GM18519 (cell line): ENCODE measurements around the gene FFAR1.
"Not testable (repeated sequence)": the region's sequence is repeated elsewhere in the genome, so short reads cannot be mapped to it uniquely, and the experiment has no call there.

Source experiments
- ATAC-seq: cut with Tn5 transposase; IDR thresholded peaks from one replicate; pipeline ENCODE4 v1.9.1; 2021; ENCODE audit warnings: mild to moderate bottlenecking, moderate library complexity; ENCODE audit not compliant: unreplicated experiment, low FRiP score

Gene FFAR1

GRCh38 chr19:35358834-35359233, 11.1 kb downstream of the FFAR1 start:
- ATAC-seq: not testable (repeated sequence)

- ATAC-seq: not testable (repeated sequence)
Observed at GRCh38 chr19:35359395-35359794, 11.7 kb downstream of the FFAR1 start.

DNA sequence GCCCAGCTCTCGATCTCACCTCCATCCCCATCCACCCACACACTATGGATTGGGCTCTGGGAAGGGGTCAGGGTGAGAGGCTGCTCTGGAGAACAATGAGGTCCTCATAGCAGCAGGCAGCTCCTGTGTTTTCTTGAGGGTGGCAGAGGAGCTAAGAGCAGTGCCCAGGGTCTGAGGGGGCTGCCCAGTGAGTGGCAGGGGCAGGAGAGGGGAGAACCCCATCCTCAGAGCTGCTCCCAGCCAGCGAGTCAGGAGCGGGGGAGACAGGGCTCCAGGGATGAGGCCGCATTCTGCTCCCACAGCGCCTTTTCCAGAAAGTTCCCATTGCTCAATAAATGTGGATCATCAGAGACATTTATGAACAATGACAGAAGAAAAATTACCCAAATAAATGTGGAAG, 12.4 kb downstream of the FFAR1 start:
- ATAC-seq: not testable (repeated sequence)

DNA sequence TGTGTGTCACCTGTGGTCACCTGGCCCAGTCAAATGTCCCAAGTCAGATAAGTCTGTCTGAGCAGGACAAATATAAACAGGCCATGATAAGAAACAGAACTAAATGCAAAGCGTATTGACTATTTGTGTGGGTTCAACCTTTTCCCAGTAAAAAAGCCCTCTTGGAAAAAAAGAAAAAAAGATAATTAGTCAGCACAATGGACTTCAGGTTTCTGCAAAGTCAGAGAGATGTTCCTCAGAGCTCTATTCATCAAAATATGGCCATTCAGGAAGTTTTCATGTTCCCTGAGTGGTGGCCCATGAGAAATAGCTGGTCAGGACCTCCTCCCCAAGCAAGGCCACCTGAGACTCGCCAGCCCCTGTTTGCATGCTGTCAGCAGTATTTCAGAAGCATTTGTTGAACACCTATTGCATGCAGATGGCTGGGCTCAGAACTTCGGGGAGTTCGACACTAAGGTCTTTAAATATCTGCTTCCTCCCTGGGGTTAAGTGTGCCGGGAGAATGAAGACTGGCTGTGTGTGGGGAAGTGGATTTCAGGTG, 13.2 kb downstream of the FFAR1 start:
- no peak for ATAC-seq

DNA sequence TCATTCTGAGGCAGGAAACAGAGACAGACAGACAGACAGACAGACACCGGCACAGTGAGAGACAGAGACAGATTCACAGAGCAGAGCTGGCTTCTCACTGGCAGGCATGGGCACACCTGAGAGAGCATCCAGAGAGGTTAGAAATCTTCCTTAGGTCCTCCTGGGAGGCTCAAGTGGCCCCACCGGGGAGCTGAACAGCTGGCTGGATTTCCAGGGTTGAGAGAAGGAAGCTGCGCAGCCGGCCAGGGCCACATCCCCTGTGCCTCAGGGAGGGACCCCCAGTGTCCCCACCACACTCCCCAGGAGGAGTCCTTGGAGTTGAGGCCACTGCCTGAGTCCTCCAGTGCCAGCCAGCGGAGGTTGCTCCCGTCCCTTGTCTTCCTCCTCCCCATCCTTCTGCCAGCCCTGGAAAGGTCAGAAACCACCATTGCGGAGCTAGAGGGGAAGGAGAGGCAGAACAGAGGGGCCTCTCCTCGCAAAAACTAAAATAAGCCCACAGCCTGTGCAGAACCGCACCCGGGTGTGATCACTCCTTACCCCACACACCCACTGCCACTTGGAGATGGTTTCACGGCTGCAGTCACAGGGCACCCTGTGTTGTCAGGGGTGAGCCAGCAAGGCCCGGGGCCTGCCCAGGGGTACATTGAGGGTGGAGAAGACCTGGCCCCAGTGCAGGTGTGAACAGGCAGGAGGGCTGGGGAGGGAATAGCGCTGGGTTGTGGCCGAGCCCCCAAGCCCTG, 14.7 kb downstream of the FFAR1 start:
- no peak for ATAC-seq

DNA sequence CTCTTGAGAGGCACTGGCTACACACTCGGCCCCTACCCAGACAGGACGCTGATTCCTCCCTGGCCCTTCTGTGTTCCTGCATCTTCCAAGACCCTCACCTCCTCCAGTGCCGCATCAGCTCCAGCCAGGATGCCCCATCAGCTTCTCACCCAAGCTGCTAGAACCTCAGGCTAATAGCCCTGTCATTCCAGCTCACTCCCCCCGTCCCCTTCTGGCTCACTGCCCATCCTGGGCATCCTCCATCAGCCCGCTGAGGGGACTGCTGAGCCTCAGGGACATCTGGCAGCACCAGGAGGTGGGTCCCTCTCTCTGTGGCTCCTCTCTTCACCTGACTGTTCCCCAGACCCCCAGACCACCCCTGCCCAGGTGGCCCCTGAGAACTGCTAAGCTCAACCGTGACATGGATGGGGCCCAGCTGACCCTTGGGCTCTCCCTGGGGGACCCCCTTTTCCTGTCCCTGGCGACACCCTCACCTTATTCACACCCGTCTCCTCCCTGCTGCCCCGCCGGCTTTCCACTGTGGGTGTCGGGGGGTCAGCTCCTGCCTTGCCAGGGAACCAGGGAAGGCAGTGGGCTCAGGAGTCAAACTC, 15.4 kb downstream of the FFAR1 start:
- no peak for ATAC-seq

DNA sequence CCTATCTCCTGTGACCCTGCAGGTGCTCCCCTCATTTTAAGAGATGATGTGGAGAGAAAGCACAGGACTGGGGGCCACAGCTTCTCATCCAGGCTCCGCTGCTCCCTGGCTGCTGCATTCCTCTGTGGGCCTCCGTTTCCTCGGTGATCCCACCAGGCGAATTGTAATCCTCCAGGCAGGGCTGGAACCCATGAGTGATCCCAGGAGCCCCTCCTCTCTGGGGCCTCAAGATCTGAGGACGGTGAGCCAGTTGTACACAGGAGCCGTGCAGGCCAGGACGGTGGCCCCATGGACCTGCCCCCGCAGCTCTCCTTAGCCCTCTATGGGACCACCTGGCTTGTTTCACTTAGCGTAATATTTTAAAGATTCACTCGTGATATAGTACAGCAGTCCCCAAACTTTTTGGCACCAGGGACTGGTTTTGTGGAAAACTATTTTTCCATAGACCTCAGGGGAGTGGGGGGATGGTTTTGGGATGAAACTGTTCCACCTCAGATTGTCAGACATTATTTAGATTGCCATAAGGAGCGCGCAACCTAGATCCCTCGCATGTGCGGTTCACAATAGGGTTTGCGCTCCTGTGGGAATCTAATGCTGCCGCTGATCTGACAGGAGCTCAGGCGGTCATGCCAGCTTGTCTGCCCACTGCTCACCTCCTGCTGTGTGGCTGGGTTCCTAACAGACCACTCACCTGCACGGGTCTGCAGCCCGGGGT, 16.2 kb downstream of the FFAR1 start:
- ATAC-seq: no peak

DNA sequence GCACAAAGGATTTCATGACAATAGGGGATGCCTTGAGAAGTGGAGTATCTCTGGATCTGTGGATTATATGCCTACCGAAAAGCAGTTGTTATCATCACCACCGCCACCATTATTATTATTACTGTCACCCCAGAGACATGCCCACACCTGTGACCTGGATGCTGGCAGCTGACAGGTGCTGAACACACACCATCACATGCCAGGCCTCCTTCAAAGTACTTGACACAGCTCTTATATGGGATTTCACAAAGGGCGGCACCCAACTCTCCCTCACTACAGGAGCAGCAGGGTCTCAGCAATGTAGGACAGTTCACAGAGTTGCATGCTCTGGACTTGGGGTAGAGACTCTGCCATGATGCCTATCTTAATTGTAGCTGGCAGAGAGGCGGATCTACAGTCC, 17.6 kb downstream of the FFAR1 start:
- no peak for ATAC-seq

- no peak for ATAC-seq
Observed at GRCh38 chr19:35368378-35368777, 20.7 kb downstream of the FFAR1 start.

DNA sequence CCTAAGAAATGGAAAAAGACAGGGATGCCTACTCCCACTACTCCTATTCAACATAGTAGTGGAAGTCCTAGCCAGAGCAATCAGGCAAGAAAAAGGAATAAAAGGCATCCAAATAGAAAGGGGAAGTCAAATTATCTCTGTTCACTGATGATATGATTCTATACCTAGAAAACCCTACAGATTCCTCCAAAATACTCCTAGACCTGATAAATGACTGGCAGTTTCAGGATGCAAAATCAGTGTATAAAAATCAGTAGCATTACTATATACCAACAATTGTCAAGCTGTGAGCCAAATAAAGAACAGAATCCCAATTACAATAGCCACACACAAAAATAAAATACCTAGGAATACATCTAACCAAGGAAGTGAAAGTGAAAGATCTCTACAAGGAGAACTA, 21.8 kb downstream of the FFAR1 start:
- ATAC-seq: no peak

- ATAC-seq: no peak
Observed at GRCh38 chr19:35370722-35371121, 23.0 kb downstream of the FFAR1 start, which contains the start of gene GPR42. GPR42 (plus strand) TSS chr19:35371068; CDS start chr19:35371360, 292 bp downstream.

GRCh38 chr19:35373492-35373891, 25.8 kb downstream of the FFAR1 start:
- ATAC-seq: no peak

DNA sequence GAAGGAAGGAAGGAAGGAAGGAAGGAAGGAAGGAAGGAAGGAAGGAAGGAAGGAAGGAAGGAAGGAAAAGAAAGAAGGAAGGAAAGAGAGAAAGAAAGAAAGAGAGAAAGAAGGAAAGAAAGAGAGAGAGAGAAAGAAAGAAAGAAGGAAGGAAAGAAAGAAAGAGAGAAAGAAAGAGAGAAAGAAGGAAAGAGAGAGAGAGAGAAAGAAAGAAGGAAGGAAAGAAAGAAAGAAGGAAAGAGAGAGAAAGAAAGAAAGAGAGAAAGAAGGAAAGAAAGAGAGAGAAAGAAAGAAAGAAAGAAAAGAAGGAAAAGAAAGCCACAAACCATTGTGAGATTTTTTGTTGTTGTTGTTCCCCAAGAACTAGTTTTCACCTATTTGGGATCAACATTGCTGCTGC, 26.3 kb downstream of the FFAR1 start:
- not testable (repeated sequence) for ATAC-seq

- ATAC-seq: no peak
Observed at GRCh38 chr19:35375505-35376307, 28.0 kb downstream of the FFAR1 start.

DNA sequence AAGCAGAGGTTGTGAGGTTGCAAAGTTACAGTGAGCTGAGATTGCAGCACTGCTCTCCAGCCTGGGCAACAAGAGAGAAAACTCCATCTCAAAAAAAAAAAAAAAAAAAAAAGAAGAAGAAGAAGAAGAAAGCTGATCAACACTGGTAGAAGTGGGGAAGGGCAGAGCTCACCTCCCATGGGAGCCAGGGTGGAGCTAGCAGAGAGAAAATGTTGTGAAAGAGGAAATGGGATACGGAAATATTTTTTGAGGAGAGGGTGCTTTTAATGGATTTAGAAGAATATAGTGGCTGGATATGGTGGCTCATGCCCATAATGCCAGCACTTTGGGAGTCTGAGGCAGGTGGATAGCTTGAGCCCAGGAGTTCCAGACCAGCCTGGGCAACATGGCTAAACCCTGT, 30.0 kb downstream of the FFAR1 start:
- no peak for ATAC-seq

DNA sequence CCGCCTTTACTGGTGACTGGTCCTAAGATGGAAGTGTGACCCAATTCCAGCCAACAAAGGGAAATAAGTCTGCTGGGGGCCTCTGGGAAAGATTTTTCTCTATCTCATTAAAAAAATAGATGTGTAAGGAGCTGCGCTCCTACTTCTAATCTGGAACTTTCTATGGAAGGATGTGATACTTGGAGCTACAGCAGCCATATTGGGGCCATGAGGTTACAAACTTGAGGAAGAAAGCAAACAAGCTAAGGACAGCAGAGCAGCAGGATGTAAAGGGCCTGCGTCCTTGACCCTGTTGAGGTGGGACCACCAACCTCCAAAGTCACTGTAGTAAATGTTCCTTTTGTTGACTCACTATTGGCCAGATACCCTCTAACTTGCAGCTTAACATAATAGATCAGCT, 30.7 kb downstream of the FFAR1 start:
- no peak for ATAC-seq

DNA sequence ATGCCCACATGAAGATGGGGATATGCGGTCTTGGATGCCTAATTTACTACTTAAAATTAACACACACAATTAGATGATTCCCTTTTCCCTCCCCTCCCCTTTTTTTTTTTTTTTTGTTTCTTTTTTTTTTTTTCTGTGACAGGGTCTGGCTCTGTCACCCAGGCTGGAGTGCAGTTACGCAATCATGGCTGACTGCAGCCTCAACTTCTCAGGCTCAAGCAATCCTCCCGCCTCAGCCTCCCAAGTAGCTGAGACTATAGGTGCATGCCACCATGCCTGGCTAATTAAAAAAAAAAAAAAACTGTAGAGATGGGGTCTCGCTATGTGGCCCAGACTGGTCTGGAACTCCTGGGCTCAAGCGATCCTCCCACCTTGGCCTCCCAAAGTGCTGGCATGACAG, 31.8 kb downstream of the FFAR1 start:
- not testable (repeated sequence) for ATAC-seq

DNA sequence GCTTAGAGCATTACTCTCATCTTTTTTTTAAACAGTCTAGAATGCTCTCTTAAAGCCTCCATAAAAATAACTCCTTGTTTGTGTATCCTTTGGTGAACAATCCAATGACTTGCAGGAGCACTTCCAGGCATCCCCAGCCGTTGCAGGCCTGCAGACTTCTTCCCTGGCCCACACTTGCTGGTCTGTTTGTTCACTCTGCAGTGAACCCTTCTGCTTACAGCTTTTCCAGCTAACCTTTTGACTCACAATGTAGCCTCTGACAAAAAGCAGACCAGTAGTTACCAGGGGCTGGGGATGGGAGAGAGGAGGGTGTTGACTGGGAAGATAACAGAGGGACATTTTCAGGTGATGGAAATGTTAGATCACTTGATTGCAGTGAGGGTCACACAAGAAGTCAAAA, 32.3 kb downstream of the FFAR1 start:
- ATAC-seq: no peak

GRCh38 chr19:35380450-35381124, 32.9 kb downstream of the FFAR1 start:
- no peak for ATAC-seq

GRCh38 chr19:35381318-35381717, 33.6 kb downstream of the FFAR1 start:
- no peak for ATAC-seq
